Karpas-422 (cell line): ENCODE data around the gene ZBTB8OS. TPM values are rescaled to one million over a fixed set of nuclear protein-coding genes. Genes with fewer than 3 reads are reported as not detected.

Source experiments
- DNase-seq: peaks from one replicate; pipeline ENCODE4 v3.0.0-alpha.2; 2015
- H2AFZ ChIP-seq: fragments of 200-600 bp; sonication (generic); 2 replicates; pipeline ENCODE4 v1.6.1; 2014; ENCODE audit warnings: antibody characterized with exemption, low read length, mixed read lengths
- H3K27ac ChIP-seq: fragments of 200-600 bp; sonication (generic); 2 replicates; pipeline ENCODE4 v1.5.1; 2014; ENCODE audit warnings: mild to moderate bottlenecking, low read length, moderate library complexity
- H3K27me3 ChIP-seq: fragments of 200-600 bp; sonication (generic); 2 replicates; pipeline ENCODE4 v1.6.1; 2014; ENCODE audit warnings: low read length, mixed read lengths
- H3K36me3 ChIP-seq: fragments of 200-600 bp; sonication (generic); 2 replicates; pipeline ENCODE4 v1.6.1; 2014; ENCODE audit warnings: low read length, mixed read lengths; ENCODE audit not compliant: insufficient read depth
- H3K4me1 ChIP-seq: fragments of 200-600 bp; sonication (generic); 2 replicates; pipeline ENCODE4 v1.6.1; 2014; ENCODE audit warnings: mild to moderate bottlenecking, low read length, mixed read lengths
- H3K4me2 ChIP-seq: fragments of 200-600 bp; sonication (generic); 2 replicates; pipeline ENCODE4 v1.6.1; 2014; ENCODE audit warnings: low read length, low read depth, mild to moderate bottlenecking; ENCODE audit not compliant: poor library complexity, severe bottlenecking
- H3K4me3 ChIP-seq: fragments of 200-600 bp; sonication (generic); 2 replicates; pipeline ENCODE4 v1.5.1; 2014; ENCODE audit warnings: mild to moderate bottlenecking, antibody characterized with exemption, low read length, mixed read lengths
- H3K79me2 ChIP-seq: fragments of 200-600 bp; sonication (generic); 2 replicates; pipeline ENCODE4 v1.6.1; 2014; ENCODE audit warnings: mild to moderate bottlenecking, low read length, mixed read lengths
- H3K9ac ChIP-seq: fragments of 200-600 bp; sonication (generic); 2 replicates; pipeline ENCODE4 v1.6.0; 2014; ENCODE audit warnings: low read length
- H3K9me2 ChIP-seq: fragments of 200-600 bp; sonication (generic), shearing (Covaris generic); replicated peaks from 2 replicates; pipeline ENCODE4 v1.6.0; 2014; ENCODE audit warnings: mild to moderate bottlenecking, low read length, moderate library complexity; ENCODE audit not compliant: insufficient read depth
- H3K9me3 ChIP-seq: fragments of 300-700, 200-600 bp; sonication (generic); 2 replicates; pipeline ENCODE4 v1.6.1; 2014; ENCODE audit warnings: low read length, mixed read lengths
- H4K20me1 ChIP-seq: fragments of 200-600 bp; sonication (generic); 2 replicates; pipeline ENCODE4 v1.6.1; 2014; ENCODE audit warnings: mild to moderate bottlenecking, antibody characterized with exemption, low read length, low read depth; ENCODE audit not compliant: insufficient read depth
- total RNA-seq: library from RNA; depleted of rRNA; stranded (reverse); fragments of >200 nt; shearing (Covaris generic); gene quantifications from 2 replicates; pipeline ENCODE4 v1.2.3, GENCODE V29; 2014; ENCODE audit warnings: low replicate concordance

ZBTB8OS gene
- total RNA-seq, 1 experiment from 2014 or later, result 55.1 TPM

DNA sequence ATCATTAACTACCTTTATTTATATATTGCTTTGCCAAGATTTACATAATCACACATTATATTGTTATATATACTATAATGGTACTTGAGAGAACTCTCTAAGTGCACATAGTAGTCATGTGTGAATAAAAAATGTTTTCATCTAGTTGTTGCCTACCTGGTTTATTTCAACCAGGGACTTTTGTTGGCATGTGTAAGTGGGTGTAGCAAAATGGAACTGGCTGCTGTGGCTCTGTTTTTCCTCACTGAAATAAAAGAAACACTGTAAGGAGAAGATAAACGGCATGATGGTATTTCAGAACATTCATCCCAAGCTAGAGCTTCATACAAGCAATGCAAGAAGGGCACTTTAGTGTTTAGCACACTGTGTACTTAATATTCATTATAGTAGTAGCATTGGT, 15.6 kb upstream of the ZBTB8OS start:
- Histone ChIP-seq H4K20me1 (0 out of 2 replicates have a peak, but pooled peaks cover 10% of the 10 kb centered on the region), H3K9ac (no peak overlapping the region), H3K79me2 (peaks cover 51% of the 10 kb centered on the region), H3K27me3 (no peaks in the 10 kb centered on the region), H3K4me3 (no peak overlapping the region), H3K4me2 (no peak overlapping the region), H3K9me2 (no peaks in the 10 kb centered on the region), H3K27ac (no peak overlapping the region), H3K9me3 (no peaks in the 10 kb centered on the region), H3K4me1 (peaks cover 11% of the 10 kb centered on the region), H3K36me3 (peaks cover 65% of the 10 kb centered on the region), H2AFZ (no peak overlapping the region)
- no peak for DNase-seq

DNA sequence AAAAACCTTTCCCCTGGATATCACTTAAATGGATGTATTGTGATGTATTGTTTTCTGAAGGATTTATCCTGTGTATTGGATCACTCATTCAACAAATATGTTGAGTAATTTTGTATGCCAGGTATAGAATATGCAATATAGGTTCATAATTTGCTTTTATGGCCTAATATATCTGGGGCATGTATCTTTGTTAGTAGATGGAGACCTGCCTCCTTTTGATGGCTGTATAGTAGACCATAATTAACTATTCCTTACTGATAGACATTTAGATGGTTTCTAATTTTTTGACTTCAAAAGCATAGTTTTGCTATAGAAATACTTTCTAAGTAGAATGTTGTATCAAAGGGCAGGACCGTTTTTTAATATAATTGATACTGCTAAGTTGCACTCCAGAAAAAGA, 9.2 kb upstream of the ZBTB8OS start:
- Histone ChIP-seq H2AFZ (no peak overlapping the region), H3K79me2 (peaks cover 78% of the 10 kb centered on the region), H3K27me3 (no peaks in the 10 kb centered on the region), H3K9me3 (no peaks in the 10 kb centered on the region), H3K4me1 (peaks cover 19% of the 10 kb centered on the region), H3K9me2 (no peaks in the 10 kb centered on the region), H3K9ac (no peak overlapping the region), H3K4me3 (no peak overlapping the region), H4K20me1 (peaks cover 34% of the 10 kb centered on the region), H3K27ac (no peak overlapping the region), H3K4me2 (no peak overlapping the region), H3K36me3 (peaks cover 70% of the 10 kb centered on the region)
- DNase-seq, result no peak

DNA sequence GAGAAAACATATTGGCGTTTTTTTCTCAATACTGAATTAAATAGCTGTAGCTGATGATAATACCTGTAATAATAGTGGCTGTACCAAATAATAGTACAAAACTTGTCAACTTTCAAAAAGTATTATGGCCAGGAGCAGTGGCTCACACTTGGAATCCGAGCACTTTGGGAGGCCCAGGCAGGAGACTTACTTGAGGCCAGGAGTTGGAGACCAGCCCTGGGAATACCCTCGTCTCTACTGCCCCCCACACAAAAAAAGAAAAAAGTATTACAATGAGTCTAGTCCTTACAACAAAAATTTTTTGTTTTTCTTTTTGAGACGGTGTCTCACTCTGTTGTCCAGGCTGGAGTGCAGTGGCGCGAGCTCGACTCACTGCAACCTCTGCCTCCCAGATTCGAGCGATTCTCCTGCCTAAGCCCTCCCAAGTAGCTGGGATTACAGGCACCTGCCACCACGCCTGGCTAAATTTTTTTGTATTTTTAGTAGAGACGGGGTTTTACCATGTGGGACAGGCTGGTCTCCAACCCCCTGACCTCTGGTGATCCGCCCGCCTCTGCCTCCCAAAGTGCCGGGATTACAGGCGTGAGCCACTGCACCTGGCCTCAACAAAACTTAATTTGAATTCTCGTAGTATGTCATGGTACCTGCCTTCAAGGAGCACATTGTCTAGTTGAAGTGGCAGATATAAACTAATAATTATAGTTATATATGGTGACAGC, 2.1 kb upstream of the ZBTB8OS start:
- H3K79me2 ChIP-seq, result peaks cover 75% of the 10 kb centered on the region
- H3K9me2 ChIP-seq, result no peaks in the 10 kb centered on the region
- no peaks in the 10 kb centered on the region for H3K27me3 ChIP-seq
- H3K4me1 ChIP-seq, result peaks cover 46% of the 10 kb centered on the region
- peak overlapping the region; percentile 93 for H3K4me3 ChIP-seq
- no peaks in the 10 kb centered on the region for H3K9me3 ChIP-seq
- H2AFZ ChIP-seq, result no peak overlapping the region
- no peak for DNase-seq
- H3K36me3 ChIP-seq, result peaks cover 49% of the 10 kb centered on the region
- peak overlapping the region; percentile 98 for H3K4me2 ChIP-seq
- H4K20me1 ChIP-seq, result peaks cover 25% of the 10 kb centered on the region
- H3K9ac ChIP-seq, result peak overlapping the region; percentile 99
- peak overlapping the region; percentile 90 for H3K27ac ChIP-seq

DNA sequence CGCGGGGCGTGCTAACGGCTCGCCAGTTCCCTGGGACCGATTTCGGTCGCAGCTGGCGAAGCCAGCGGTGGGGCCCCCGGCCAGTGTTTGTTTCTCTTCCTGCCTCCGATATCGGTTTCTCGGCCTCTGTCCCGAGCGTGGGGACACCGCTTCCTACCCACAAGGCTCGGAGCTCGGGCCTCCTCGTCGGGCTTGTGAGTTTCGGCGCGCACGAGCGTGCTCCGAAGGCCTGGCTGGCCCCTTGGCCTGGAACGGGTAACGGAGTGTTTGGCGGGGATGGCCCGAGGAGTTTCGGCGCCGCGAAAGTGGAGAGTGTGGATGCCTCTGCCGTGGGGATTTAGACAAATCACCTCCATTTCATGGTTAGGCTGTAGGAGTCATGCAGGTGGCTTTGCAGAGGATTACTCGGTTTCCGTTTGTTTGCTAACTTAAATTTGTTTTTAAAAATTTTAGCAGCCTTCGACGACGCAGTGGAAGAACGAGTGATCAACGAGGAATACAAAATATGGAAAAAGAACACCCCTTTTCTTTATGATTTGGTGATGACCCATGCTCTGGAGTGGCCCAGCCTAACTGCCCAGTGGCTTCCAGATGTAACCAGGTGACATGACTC, 1.2 kb upstream of the ZBTB8OS start:
- H2AFZ ChIP-seq, result no peak overlapping the region
- H3K9me3 ChIP-seq, result no peaks in the 10 kb centered on the region
- H3K4me3 ChIP-seq, result peak overlapping the region; percentile 93
- H3K9ac ChIP-seq, result peak overlapping the region; percentile 99
- H3K36me3 ChIP-seq, result peaks cover 42% of the 10 kb centered on the region
- H3K4me1 ChIP-seq, result peaks cover 52% of the 10 kb centered on the region
- H3K27ac ChIP-seq, result peak overlapping the region; percentile 90
- DNase-seq, result no peak
- H3K4me2 ChIP-seq, result peak overlapping the region; percentile 98
- peaks cover 19% of the 10 kb centered on the region for H4K20me1 ChIP-seq
- no peaks in the 10 kb centered on the region for H3K9me2 ChIP-seq
- H3K79me2 ChIP-seq, result peaks cover 76% of the 10 kb centered on the region
- H3K27me3 ChIP-seq, result no peaks in the 10 kb centered on the region

DNA sequence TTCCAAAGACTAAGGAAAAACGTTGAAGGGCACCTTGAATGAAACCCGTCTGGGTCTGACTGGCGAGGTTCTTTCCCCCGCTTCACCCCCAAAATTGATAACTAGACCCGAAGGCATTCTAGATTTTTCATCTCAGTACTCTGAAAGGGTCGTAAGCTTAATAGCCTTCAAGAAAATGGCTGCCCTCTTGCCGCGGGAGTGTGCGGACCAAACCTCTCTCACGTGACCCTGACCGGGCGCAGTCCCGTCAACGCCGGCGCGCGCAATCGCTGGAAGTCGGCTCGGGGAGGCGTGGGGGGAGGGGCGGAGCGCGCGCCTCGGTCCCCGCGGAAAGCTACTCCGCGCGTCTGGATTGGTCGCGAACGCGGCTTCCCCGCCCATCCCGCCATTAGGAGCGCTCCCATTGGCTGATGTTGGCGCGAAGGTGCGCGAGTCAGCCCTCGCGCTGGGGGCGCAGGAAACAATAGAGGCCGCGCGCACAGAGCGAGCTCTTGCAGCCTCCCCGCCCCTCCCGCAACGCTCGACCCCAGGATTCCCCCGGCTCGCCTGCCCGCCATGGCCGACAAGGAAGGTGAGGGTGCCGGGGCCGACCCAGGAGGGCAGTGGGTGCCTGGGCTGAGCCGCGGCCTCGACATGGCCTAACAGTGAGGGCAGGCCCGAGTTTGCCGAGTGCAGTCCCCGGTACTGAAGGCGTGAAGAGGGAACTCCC, 556 bp upstream of the ZBTB8OS start, which contains the start of gene RBBP4:
TSS of gene RBBP4 (plus strand) at position 457 of the 709 bp plus-strand sequence. CDS start at position 556, 99 bp downstream.
- Histone ChIP-seq H3K4me3 (peak within 1 kb of the TSS; percentile 97), H3K4me1 (peaks cover 53% of the 10 kb centered on the region), H3K36me3 (peaks cover 40% of the 10 kb centered on the region), H2AFZ (no peak within 1 kb of the TSS), H4K20me1 (peaks cover 18% of the 10 kb centered on the region), H3K9me2 (no peaks in the 10 kb centered on the region), H3K27me3 (no peaks in the 10 kb centered on the region), H3K9me3 (no peaks in the 10 kb centered on the region), H3K79me2 (peaks cover 75% of the 10 kb centered on the region), H3K27ac (peak within 1 kb of the TSS; percentile 100), H3K4me2 (peak within 1 kb of the TSS; percentile 98), H3K9ac (peak within 1 kb of the TSS; percentile 99)
- peak; percentile 99 for DNase-seq

DNA sequence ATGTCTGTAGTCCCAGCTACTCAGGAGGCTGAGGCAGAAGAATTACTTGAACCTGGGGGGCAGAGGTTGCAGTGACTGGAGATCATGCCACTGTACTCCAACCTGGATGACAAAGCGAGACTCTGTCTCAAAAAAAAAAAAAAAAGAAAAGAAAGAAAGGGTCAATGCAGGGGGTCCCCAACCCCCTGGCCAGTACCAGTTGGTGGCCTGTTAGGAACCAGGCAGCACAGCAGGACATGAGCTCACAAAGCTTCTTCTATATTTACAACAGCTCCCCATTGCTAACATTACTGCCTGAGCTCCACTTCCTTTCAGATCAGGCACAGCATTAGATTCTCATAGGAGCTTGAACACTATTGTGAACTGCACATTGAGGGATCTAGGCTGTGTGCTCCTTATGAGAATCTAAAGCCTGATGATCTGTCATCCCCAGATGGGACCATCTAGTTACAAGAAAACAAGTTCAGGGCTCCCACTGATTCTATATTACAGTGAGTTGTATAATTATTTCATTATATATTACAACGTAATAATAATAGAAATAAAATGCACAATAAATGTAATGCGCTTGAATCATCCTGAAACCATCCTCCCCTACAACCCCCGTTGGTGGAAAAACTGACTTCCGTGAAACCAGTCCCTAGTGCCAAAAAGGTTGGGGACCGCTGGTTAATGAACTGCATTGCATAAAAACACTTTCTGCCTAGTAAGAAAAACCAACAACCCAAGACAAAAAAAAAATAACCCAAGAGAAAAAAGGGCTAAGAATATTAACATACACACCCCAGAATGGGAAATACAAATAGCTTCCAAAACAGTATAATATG, 2.8 kb downstream of the ZBTB8OS start:
- Histone ChIP-seq H3K9me2 (no peaks in the 10 kb centered on the region), H3K79me2 (peaks cover 76% of the 10 kb centered on the region), H3K4me1 (peaks cover 47% of the 10 kb centered on the region), H3K9ac (peak overlapping the region; percentile 60), H3K36me3 (peaks cover 11% of the 10 kb centered on the region), H2AFZ (no peak overlapping the region), H3K4me3 (peak overlapping the region; percentile 55), H3K9me3 (no peaks in the 10 kb centered on the region), H4K20me1 (no peaks in the 10 kb centered on the region), H3K27me3 (no peaks in the 10 kb centered on the region), H3K4me2 (peak overlapping the region; percentile 98), H3K27ac (peak overlapping the region; percentile 100)
- peak; percentile 63 for DNase-seq

DNA sequence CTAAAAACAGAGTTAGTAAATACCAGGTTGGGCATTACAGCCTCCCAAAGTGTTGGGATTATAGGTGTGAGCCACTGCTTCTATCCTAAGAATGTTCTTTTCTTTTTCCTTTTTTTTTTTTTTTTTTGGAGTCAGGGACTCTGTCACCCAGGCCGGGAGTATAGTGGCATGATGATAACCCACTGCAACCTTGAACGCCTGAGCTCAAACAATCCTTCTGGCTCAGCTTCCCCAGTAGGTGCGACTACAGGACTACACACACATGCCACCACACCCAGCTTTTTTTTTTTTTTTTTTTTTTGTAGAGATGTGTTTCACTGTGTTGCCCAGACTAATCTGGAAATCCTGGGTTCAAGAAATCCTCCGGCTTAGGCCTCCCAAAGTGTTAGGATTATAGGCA, 5.9 kb downstream of the ZBTB8OS start:
- peaks cover 35% of the 10 kb centered on the region for H3K4me1 ChIP-seq
- H3K4me2 ChIP-seq, result no peak overlapping the region
- no peak overlapping the region for H2AFZ ChIP-seq
- no peak overlapping the region for H3K27ac ChIP-seq
- H3K9ac ChIP-seq, result no peak overlapping the region
- H3K9me2 ChIP-seq, result no peaks in the 10 kb centered on the region
- no peak overlapping the region for H3K4me3 ChIP-seq
- peaks cover 87% of the 10 kb centered on the region for H3K79me2 ChIP-seq
- H3K27me3 ChIP-seq, result no peaks in the 10 kb centered on the region
- no peaks in the 10 kb centered on the region for H4K20me1 ChIP-seq
- H3K9me3 ChIP-seq, result no peaks in the 10 kb centered on the region
- no peak for DNase-seq
- peaks cover 3% of the 10 kb centered on the region; the same call in 1 of the 2 replicates for H3K36me3 ChIP-seq
